GM23248 (cell line): ENCODE measurements around the gene TMEM145. TPM values are rescaled to one million over a fixed set of nuclear protein-coding genes. Genes with fewer than 3 reads are reported as not detected.

Experiments used
- DNase-seq: peaks from one replicate; pipeline ENCODE4 v3.0.0-alpha.2; 2015
- H2AFZ ChIP-seq: fragments of 200-600 bp; sonication (generic); 2 replicates; pipeline ENCODE4 v1.6.1; 2016; ENCODE audit warnings: antibody characterized with exemption
- H3F3A ChIP-seq: fragments of 200-600 bp; sonication (generic); 2 replicates; pipeline ENCODE4 v1.6.1; 2016; ENCODE audit warnings: mild to moderate bottlenecking, antibody characterized with exemption, mixed run types; ENCODE audit not compliant: insufficient read depth
- H3K27ac ChIP-seq: fragments of 200-600 bp; sonication (generic); 2 replicates; pipeline ENCODE4 v1.5.1; 2016; ENCODE audit warnings: mild to moderate bottlenecking
- H3K27me3 ChIP-seq: fragments of 200-600 bp; sonication (generic); replicated peaks from 2 replicates; pipeline ENCODE4 v1.6.1; 2016; ENCODE audit warnings: mild to moderate bottlenecking; ENCODE audit not compliant: insufficient read depth
- H3K36me3 ChIP-seq: fragments of 200-600 bp; sonication (generic); 2 replicates; pipeline ENCODE4 v1.6.1; 2016; ENCODE audit warnings: low read depth, mild to moderate bottlenecking
- H3K4me1 ChIP-seq: fragments of 200-600 bp; sonication (generic); 2 replicates; pipeline ENCODE4 v1.6.1; 2016; ENCODE audit warnings: mild to moderate bottlenecking; ENCODE audit not compliant: insufficient read depth
- H3K4me2 ChIP-seq: fragments of 200-600 bp; sonication (generic); one replicate; pipeline ENCODE4 v1.6.1; 2016; ENCODE audit warnings: mild to moderate bottlenecking; ENCODE audit not compliant: unreplicated experiment
- H3K4me3 ChIP-seq: fragments of 200-600 bp; sonication (generic); 2 replicates; pipeline ENCODE4 v1.5.1; 2016; ENCODE audit warnings: mild to moderate bottlenecking
- H3K79me2 ChIP-seq: fragments of 200-600 bp; sonication (generic); 2 replicates; pipeline ENCODE4 v1.6.1; 2016; ENCODE audit warnings: mild to moderate bottlenecking; ENCODE audit not compliant: insufficient read depth
- H3K9ac ChIP-seq: fragments of 200-600 bp; sonication (generic); 2 replicates; pipeline ENCODE4 v1.6.1; 2016; ENCODE audit warnings: mild to moderate bottlenecking
- H3K9me2 ChIP-seq: fragments of 200-600 bp; sonication (generic); 2 replicates; pipeline ENCODE4 v1.6.1; 2016; ENCODE audit warnings: mixed run types, mild to moderate bottlenecking, moderate library complexity; ENCODE audit not compliant: insufficient read depth
- H3K9me3 ChIP-seq: fragments of 200-600 bp; sonication (generic); one replicate; pipeline ENCODE4 v1.6.1; 2017; ENCODE audit warnings: low read depth
- H4K20me1 ChIP-seq: fragments of 200-600 bp; sonication (generic); 2 replicates; pipeline ENCODE4 v1.6.0; 2016; ENCODE audit not compliant: insufficient read depth
- EZH2 ChIP-seq: fragments of 200-600 bp; sonication (generic); IDR thresholded peaks from 2 replicates; pipeline ENCODE4 v1.6.1; 2018; ENCODE audit warnings: antibody characterized with exemption, mild to moderate bottlenecking; ENCODE audit not compliant: insufficient read depth, poor library complexity, severe bottlenecking
- EZH2phosphoT487 ChIP-seq: fragments of 200-600 bp; sonication (generic); IDR thresholded peaks from 2 replicates; pipeline ENCODE4 v1.6.1; 2018; ENCODE audit warnings: antibody characterized with exemption, moderate library complexity, mild to moderate bottlenecking, low read depth; ENCODE audit not compliant: insufficient read depth
- WGBS, 2 experiments: methylation state at CpG; one replicate each; pipeline ENCODE4 v1.1.6; 2015 to 2017; ENCODE audit warnings: low lambda C conversion rate in 2 of 2, low coverage in 1 of 2; ENCODE audit errors: missing lambda C conversion rate in 2 of 2; 5-methylcytosine and 5-hydroxymethylcytosine counted together
- in situ Hi-C: fragments of 300-500 bp; cut with MboI; formaldehyde crosslinking; loops from 2 replicates; pipeline ENCODE4 v1.15.0; 2020
- microRNA-seq: library from miRNA; unstranded; fragments of <30 nt; microRNA quantifications from one replicate; pipeline ENCODE4, GENCODE V29; 2016; ENCODE audit warnings: borderline number of aligned reads
- polyA plus RNA-seq: library from polyadenylated mRNA; unstranded; fragments of >200 nt; fragmentation: Nextera tagmentation; extraction: Ambion mirVana; gene quantifications from 2 replicates; pipeline ENCODE4 v1.2.1, GENCODE V29; 2016
- small RNA-seq: library from RNA; depleted of rRNA; stranded (forward); fragments of <200 nt; gene quantifications from one replicate; pipeline ENCODE3, GENCODE V24; 2014; ENCODE audit warnings: low read depth, low replicate concordance
- total RNA-seq: library from RNA; depleted of rRNA; stranded (reverse); fragments of >200 nt; shearing (Covaris generic); gene quantifications from 2 replicates; pipeline ENCODE4 v1.2.3, GENCODE V29; 2014; rRNA removed

Gene TMEM145
- total and polyA plus RNA-seq, 2 experiments from 2014 or later, result not detected

GRCh38 chr19:42369433-42370067, 56.4 kb downstream of the TMEM145 start:
- in situ Hi-C loops, result no loop called here
- H4K20me1 ChIP-seq, result no peaks in the 10 kb centered on the region
- no peak overlapping the region for H3K27ac ChIP-seq
- no peaks in the 10 kb centered on the region for H3K4me1 ChIP-seq
- DNase-seq, result no peak
- no peaks in the 10 kb centered on the region for H3K36me3 ChIP-seq
- no peak overlapping the region for H3K9ac ChIP-seq
- H3K9me2 ChIP-seq, result no peaks in the 10 kb centered on the region
- no peak overlapping the region for H3K4me3 ChIP-seq
- H3K9me3 ChIP-seq, result no peaks in the 10 kb centered on the region
- no peak for TF ChIP-seq EZH2
- no peak for TF ChIP-seq EZH2phosphoT487
- H2AFZ ChIP-seq, result no peak overlapping the region
- no peaks in the 10 kb centered on the region for H3K27me3 ChIP-seq
- WGBS, 2 experiments, result 89 to 92% methylated on average over 27 of the region's 27 CpGs
- H3K79me2 ChIP-seq, result no peaks in the 10 kb centered on the region
- H3F3A ChIP-seq, result no peaks in the 10 kb centered on the region
- no peak overlapping the region for H3K4me2 ChIP-seq

- H3K9me3 ChIP-seq, result no peaks in the 10 kb centered on the region
- no peak for DNase-seq
- H3K4me3 ChIP-seq, result no peak overlapping the region
- 85 to 86% methylated on average over 9 of the region's 9 CpGs for WGBS, 2 experiments
- H3F3A ChIP-seq, result no peaks in the 10 kb centered on the region
- no peak overlapping the region for H2AFZ ChIP-seq
- TF ChIP-seq EZH2phosphoT487 (no peak), EZH2 (no peak)
- H3K4me1 ChIP-seq, result no peaks in the 10 kb centered on the region
- no peaks in the 10 kb centered on the region for H4K20me1 ChIP-seq
- H3K27me3 ChIP-seq, result no peaks in the 10 kb centered on the region
- H3K9me2 ChIP-seq, result no peaks in the 10 kb centered on the region
- no peaks in the 10 kb centered on the region for H3K79me2 ChIP-seq
- H3K27ac ChIP-seq, result no peak overlapping the region
- no peak overlapping the region for H3K9ac ChIP-seq
- H3K4me2 ChIP-seq, result no peak overlapping the region
- in situ Hi-C loops, result no loop called here
- H3K36me3 ChIP-seq, result no peaks in the 10 kb centered on the region
These were observed 57.0 kb downstream of the TMEM145 start for GRCh38 chr19:42370068-42370520.

GRCh38 chr19:42370626-42371175, 57.6 kb downstream of the TMEM145 start:
- Histone ChIP-seq H3K79me2 (no peaks in the 10 kb centered on the region), H3K36me3 (no peaks in the 10 kb centered on the region), H3K4me3 (no peak overlapping the region), H3K4me2 (no peak overlapping the region), H3K4me1 (no peaks in the 10 kb centered on the region), H4K20me1 (no peaks in the 10 kb centered on the region), H3K9me2 (no peaks in the 10 kb centered on the region), H2AFZ (no peak overlapping the region), H3F3A (no peaks in the 10 kb centered on the region), H3K9me3 (no peaks in the 10 kb centered on the region), H3K27me3 (no peaks in the 10 kb centered on the region), H3K9ac (no peak overlapping the region), H3K27ac (no peak overlapping the region)
- WGBS, 2 experiments, result 84 to 91% methylated on average over 7 to 11 of the region's 12 CpGs
- DNase-seq, result no peak
- in situ Hi-C loops, result no loop called here
- TF ChIP-seq EZH2phosphoT487, result no peak
- TF ChIP-seq EZH2, result no peak

Small RNA genes within 50 kb of the gene (microRNA-seq; reads per million reads assigned to microRNA genes)
- not detected for gene MIR8077

Small RNA genes within 50 kb of the gene (small RNA-seq; reads per million reads assigned to genes)
- not detected for gene MIR8077

Other genes with a start within 250 kb of the TMEM145 start
- gene GRIK5, start 243.1 kb upstream of the TMEM145 start, total RNA-seq, result not detected in 2 replicates
- gene GRIK5, start 243.1 kb upstream of the TMEM145 start, polyA plus RNA-seq, result not detected in 2 replicates
- gene ZNF574, start 237.1 kb upstream of the TMEM145 start, total RNA-seq, result 16.1 and 19.5 TPM in 2 replicates
- 14.8 and 16.6 TPM in 2 replicates for gene ZNF574, start 237.1 kb upstream of the TMEM145 start, polyA plus RNA-seq
- gene POU2F2, start 180.9 kb upstream of the TMEM145 start, total RNA-seq, result 0.38 and 1.5 TPM in 2 replicates
- 3.0 and 4.6 TPM in 2 replicates for gene POU2F2, start 180.9 kb upstream of the TMEM145 start, polyA plus RNA-seq
- gene DEDD2, start 95.6 kb upstream of the TMEM145 start, total RNA-seq, result 27.8 and 34.7 TPM in 2 replicates
- gene DEDD2, start 95.6 kb upstream of the TMEM145 start, polyA plus RNA-seq, result 21.1 and 22.5 TPM in 2 replicates
- 7.8 and 8.7 TPM in 2 replicates for gene ZNF526, start 93.0 kb upstream of the TMEM145 start, total RNA-seq
- gene ZNF526, start 93.0 kb upstream of the TMEM145 start, polyA plus RNA-seq, result 10.2 and 10.5 TPM in 2 replicates
- gene GSK3A, start 70.7 kb upstream of the TMEM145 start, total RNA-seq, result 23.1 and 33.4 TPM in 2 replicates
- 13.0 and 13.1 TPM in 2 replicates for gene GSK3A, start 70.7 kb upstream of the TMEM145 start, polyA plus RNA-seq
- 29.6 and 31.9 TPM in 2 replicates for gene ERF, start 58.2 kb upstream of the TMEM145 start, total RNA-seq
- 21.2 and 24.7 TPM in 2 replicates for gene ERF, start 58.2 kb upstream of the TMEM145 start, polyA plus RNA-seq
- 17.5 and 22.3 TPM in 2 replicates for gene CIC, start 44.1 kb upstream of the TMEM145 start, total RNA-seq
- 7.8 and 8.3 TPM in 2 replicates for gene CIC, start 44.1 kb upstream of the TMEM145 start, polyA plus RNA-seq
- 1.1 TPM in 1 of 2 replicates, not detected in the other for gene PRR19, start 11.2 kb upstream of the TMEM145 start, total RNA-seq
- 0.84 and 1.1 TPM in 2 replicates for gene PRR19, start 11.2 kb upstream of the TMEM145 start, polyA plus RNA-seq
- gene PAFAH1B3, start 10.7 kb upstream of the TMEM145 start, total RNA-seq, result 22.5 and 26.0 TPM in 2 replicates
- gene PAFAH1B3, start 10.7 kb upstream of the TMEM145 start, polyA plus RNA-seq, result 19.4 and 22.1 TPM in 2 replicates
- gene MEGF8, start 12.3 kb downstream of the TMEM145 start, total RNA-seq, result 26.6 and 28.5 TPM in 2 replicates
- gene MEGF8, start 12.3 kb downstream of the TMEM145 start, polyA plus RNA-seq, result 5.4 and 5.5 TPM in 2 replicates
- gene CNFN, start 77.0 kb downstream of the TMEM145 start, total RNA-seq, result not detected in 2 replicates
- gene CNFN, start 77.0 kb downstream of the TMEM145 start, polyA plus RNA-seq, result 0.82 and 1.1 TPM in 2 replicates
- gene LIPE, start 114.1 kb downstream of the TMEM145 start, total RNA-seq, result 0.22 and 0.51 TPM in 2 replicates
- gene LIPE, start 114.1 kb downstream of the TMEM145 start, polyA plus RNA-seq, result 0.61 and 1.1 TPM in 2 replicates
- gene CXCL17, start 129.6 kb downstream of the TMEM145 start, total RNA-seq, result not detected in 2 replicates
- gene CXCL17, start 129.6 kb downstream of the TMEM145 start, polyA plus RNA-seq, result not detected in 2 replicates
- gene CEACAM1, start 215.2 kb downstream of the TMEM145 start, total RNA-seq, result not detected in 2 replicates
- gene CEACAM1, start 215.2 kb downstream of the TMEM145 start, polyA plus RNA-seq, result not detected in 2 replicates